SK-N-SH (cell line): ENCODE measurements around the gene KCNA1.

Experiments
- EP300 ChIP-seq, 2 experiments: IDR thresholded peaks; 2 replicates each; pipeline versions ENCODE4 v1.4.0 to v1.6.1; 2012; ENCODE audit warnings: borderline replicate concordance in 1 of 2, low read depth in 1 of 2, low read length in 1 of 2
- EZH2phosphoT487 ChIP-seq: fragments of 200-600 bp; sonication (generic); IDR thresholded peaks from 2 replicates; pipeline ENCODE4 v1.6.1; 2017; ENCODE audit warnings: low read depth, mixed run types, mild to moderate bottlenecking, antibody characterized with exemption, moderate library complexity, borderline replicate concordance
- FOXM1 ChIP-seq: IDR thresholded peaks from 2 replicates; pipeline ENCODE4 v1.4.0; 2012; ENCODE audit warnings: low read depth, mild to moderate bottlenecking
- JUND ChIP-seq: IDR thresholded peaks from 2 replicates; pipeline ENCODE4 v1.4.0; 2012
- MEF2A ChIP-seq: IDR thresholded peaks from 2 replicates; pipeline ENCODE4 v1.4.0; 2012; ENCODE audit warnings: low read depth, borderline replicate concordance
- MXI1 ChIP-seq: IDR thresholded peaks from 2 replicates; pipeline ENCODE4 v1.6.1; 2012; ENCODE audit warnings: mild to moderate bottlenecking, low read depth, low read length, improper control_type of control experiment
- POLR2AphosphoS5 ChIP-seq: IDR thresholded peaks from 2 replicates; pipeline ENCODE4 v1.6.1; 2012; ENCODE audit warnings: low read depth, low read length
- RXRA ChIP-seq: IDR thresholded peaks from 2 replicates; pipeline ENCODE4 v1.4.0; 2012; ENCODE audit warnings: low read depth, mild to moderate bottlenecking, borderline replicate concordance
- TAF1 ChIP-seq: IDR thresholded peaks from 2 replicates; pipeline ENCODE4 v1.6.1; 2012; ENCODE audit warnings: low read depth, mild to moderate bottlenecking, low read length, moderate library complexity, borderline replicate concordance
- USF2 ChIP-seq: fragments of 150-350 bp; IDR thresholded peaks from 2 replicates; pipeline ENCODE4 v1.6.1; 2017; ENCODE audit warnings: antibody characterized with exemption, low read length, low read depth, borderline replicate concordance
- TF ChIP-seq, protein P1 (sequence below): fragments of 200-600 bp; sonication (generic); IDR thresholded peaks from 2 replicates; pipeline ENCODE4 v1.6.1; 2017; ENCODE audit warnings: antibody characterized with exemption, mild to moderate bottlenecking, moderate library complexity

- TF ChIP-seq MXI1 (no peak), FOXM1 (no peak), TAF1 (no peak), RXRA (no peak), MEF2A (no peak), EZH2phosphoT487 (no peak), USF2 (no peak), EP300 (IDR thresholded peaks at IDR 0.05; ENCODE audit: borderline replicate concordance in 1 of 2, low read depth in 1 of 2, low read length in 1 of 2) (no peak), POLR2AphosphoS5 (no peak), JUND (no peak)
- TF ChIP-seq, protein P1, sequence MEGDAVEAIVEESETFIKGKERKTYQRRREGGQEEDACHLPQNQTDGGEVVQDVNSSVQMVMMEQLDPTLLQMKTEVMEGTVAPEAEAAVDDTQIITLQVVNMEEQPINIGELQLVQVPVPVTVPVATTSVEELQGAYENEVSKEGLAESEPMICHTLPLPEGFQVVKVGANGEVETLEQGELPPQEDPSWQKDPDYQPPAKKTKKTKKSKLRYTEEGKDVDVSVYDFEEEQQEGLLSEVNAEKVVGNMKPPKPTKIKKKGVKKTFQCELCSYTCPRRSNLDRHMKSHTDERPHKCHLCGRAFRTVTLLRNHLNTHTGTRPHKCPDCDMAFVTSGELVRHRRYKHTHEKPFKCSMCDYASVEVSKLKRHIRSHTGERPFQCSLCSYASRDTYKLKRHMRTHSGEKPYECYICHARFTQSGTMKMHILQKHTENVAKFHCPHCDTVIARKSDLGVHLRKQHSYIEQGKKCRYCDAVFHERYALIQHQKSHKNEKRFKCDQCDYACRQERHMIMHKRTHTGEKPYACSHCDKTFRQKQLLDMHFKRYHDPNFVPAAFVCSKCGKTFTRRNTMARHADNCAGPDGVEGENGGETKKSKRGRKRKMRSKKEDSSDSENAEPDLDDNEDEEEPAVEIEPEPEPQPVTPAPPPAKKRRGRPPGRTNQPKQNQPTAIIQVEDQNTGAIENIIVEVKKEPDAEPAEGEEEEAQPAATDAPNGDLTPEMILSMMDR, result no peak
Measured at GRCh38 chr12:4943067-4943937, 33.6 kb downstream of the KCNA1 start.
